Kidney glomerular epithelial cell (primary cell): Measurements from ENCODE around the gene VOPP1.
"Not testable (repeated sequence)": the region's sequence is repeated elsewhere in the genome, so short reads cannot be mapped to it uniquely, and the experiment has no call there.

Source experiments
- DNase-seq: peaks from one replicate; lab custom pipeline; 2025; lab: John Stamatoyannopoulos, UW

Gene VOPP1

GRCh38 chr7:55510206-55510605, 62.1 kb downstream of the VOPP1 start:
- not testable (repeated sequence) for DNase-seq

DNA sequence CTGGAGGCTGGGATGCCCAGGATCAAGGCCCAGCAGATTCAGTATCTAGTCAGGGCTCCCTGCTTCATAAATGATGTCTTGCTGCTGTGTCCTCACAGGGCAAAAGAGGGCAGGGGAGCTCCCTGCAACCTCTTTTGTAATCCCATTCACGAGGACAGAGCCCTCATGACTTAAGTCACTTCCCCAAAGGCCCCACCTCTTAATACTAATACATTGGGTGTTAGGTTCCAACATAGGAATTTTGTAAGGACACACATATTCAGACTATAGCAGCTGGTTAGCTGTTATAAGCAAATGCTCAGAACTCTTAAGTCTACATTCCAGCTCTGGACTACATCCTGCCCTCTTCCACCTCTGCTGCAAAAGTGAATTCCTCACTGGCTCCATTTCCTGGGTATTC, 63.0 kb downstream of the VOPP1 start:
- DNase-seq: no peak

GRCh38 chr7:55508221-55509011, 63.9 kb downstream of the VOPP1 start:
- DNase-seq: no peak

GRCh38 chr7:55507743-55508142, 64.6 kb downstream of the VOPP1 start:
- DNase-seq: no peak

DNA sequence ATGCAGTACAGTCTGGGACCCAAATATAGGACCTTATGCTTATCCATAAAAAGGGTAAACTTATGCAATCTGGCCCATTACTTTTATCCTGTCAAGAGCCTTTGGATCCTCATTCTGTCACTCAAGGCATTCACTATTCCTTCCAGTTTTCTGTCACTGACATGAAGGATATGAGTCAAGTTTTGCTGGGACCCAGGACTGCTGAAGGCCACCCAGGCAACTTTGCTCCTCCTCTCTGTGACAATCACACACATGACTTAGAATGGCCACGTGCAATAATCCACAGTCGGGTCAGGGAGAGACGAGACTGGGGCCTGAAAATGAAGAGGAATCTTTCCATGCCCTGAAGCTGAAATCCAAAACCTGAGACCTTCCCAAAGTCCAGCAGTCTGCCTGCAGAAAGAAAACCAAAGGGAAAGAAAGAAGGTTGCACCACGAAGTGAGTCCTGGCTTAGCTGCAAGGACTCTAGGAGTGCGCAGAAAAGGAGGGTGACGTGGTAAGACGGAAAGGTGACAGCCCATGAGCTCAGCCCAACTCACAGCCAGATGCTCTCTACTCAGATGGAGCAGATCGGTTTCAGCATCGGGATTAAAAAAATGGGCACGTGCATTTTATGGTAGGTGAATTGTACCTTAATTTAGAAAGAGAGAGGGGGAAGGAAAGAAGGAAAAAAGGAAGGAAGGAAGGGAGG, 67.2 kb downstream of the VOPP1 start:
- no peak for DNase-seq

- DNase-seq: no peak
These were observed 68.0 kb downstream of the VOPP1 start for GRCh38 chr7:55504093-55504859.

GRCh38 chr7:55502858-55503440, 69.4 kb downstream of the VOPP1 start:
- DNase-seq: no peak

DNA sequence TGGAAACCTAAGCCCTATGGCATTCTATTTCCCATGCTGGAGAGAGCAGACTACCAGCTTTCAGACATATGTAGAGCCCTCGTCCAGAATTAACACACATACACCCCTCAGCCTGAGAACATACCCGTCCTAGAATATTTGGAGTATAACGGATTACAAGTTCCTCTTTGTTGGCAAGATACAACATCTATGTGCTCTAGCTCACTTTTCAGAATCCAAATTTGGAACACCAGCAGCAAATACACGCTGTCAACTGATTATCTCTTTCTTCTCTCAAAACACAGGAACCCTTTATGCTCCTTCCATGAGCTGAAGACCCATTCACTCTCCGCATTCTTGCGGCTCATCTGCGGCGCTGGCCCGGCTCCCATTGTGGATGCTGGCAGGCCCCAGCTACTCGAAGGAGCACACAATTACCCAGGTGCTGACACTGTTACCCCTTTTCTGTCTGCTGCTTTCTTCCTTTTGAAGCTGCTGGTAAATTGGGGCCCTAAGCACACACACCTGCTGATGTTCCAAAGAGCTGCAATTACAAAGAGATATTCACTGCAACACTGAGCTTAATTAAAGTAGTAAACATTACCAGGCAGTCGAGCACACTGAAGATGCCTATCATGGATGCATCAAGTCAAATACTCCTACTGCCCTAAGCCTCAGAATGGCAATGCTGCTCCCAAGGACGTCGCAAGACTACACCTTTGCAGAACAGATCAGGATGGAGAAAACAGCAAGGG, 70.0 kb downstream of the VOPP1 start:
- DNase-seq: no peak

GRCh38 chr7:55501611-55502010, 70.7 kb downstream of the VOPP1 start:
- DNase-seq: no peak

DNA sequence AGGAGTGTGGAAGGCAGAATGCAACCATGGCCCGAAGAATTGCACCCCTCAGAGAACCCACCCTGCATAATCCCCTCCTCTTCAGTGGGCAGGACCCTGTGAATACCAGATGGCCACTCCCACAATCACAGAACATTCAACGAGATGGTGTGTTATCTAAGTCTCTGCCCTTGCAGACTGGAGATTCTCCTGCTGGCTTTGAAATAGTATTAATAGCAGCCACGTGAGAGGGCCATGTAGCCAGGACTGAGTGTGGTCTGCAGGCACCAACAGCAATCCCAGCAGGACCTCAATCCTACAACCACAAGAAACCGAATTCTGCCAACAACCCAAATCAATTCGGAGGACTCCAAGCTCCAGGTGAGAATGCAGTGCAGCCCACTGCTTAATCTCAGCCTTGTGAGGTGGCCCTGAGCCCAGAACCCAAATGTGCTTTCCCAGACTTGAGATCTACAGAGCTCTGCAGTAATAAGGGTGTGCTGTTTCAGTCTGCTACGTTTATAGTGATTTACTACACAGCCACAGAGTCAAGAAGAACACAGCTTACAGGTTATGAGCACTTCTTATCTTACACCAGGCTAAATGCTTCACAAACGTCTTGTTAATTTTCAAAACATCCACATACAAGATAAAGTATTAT, 72.1 kb downstream of the VOPP1 start:
- DNase-seq: no peak

- no peak for DNase-seq
These were observed 72.7 kb downstream of the VOPP1 start for GRCh38 chr7:55499591-55499990.

GRCh38 chr7:55498770-55499169, 73.5 kb downstream of the VOPP1 start:
- DNase-seq: no peak

DNA sequence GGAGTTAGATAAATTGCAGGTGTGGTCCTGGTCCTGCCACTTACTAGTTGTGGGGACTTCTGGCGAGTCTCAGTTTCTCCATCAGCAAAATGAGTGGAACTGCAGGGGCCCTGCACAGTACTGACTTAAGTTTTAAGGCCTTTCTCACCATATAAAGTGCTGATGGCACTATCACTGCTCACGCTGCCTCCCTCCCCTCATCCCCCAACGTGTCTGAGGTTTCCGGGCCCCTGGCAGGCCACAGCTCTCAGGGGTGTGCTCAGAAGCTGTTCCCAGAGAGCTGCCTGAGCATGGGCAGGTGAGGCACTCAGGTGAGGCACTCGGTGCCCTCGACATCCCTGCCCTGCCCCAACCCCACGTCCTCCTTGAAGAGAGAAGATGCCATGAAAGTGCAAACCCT, 74.2 kb downstream of the VOPP1 start:
- no peak for DNase-seq

DNA sequence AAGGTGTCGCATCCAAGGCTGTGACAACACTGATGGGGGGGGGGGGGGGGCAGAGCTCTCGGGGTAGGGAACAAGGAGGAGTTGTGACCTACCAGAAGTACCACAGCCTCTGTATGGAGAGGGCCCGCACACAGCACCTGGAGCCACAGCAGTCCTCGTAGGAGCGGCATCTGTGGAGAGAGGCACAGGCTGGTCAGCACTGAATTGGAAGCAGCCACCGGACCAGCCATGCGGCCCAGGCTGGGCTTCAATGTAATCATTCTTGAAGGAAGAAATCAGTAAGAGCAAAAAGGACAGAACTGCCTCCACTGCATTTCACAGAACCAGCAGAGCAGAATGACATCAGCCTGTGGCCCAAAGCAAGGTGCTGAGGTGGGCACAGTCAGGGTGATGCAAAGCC, 74.8 kb downstream of the VOPP1 start:
- no peak for DNase-seq

DNA sequence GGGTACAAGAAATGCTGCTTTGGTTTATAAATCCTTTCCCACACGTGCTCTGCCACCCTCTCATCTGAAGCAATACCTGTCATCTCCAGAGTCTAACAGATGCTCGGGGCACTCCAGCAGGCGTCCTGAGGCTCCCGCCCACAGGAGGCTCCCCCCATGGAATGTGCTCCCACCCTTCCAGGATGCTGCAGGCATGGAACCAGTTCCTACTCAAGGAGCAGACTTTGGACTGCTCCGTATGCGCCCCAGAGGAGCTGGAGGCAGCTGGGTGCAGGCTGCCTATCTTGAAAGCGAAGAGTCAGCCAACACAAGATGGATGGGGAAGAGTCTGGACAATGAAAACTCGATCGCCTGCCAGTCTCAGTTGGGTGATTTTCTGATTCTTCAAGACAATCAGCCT, 75.4 kb downstream of the VOPP1 start:
- no peak for DNase-seq

DNA sequence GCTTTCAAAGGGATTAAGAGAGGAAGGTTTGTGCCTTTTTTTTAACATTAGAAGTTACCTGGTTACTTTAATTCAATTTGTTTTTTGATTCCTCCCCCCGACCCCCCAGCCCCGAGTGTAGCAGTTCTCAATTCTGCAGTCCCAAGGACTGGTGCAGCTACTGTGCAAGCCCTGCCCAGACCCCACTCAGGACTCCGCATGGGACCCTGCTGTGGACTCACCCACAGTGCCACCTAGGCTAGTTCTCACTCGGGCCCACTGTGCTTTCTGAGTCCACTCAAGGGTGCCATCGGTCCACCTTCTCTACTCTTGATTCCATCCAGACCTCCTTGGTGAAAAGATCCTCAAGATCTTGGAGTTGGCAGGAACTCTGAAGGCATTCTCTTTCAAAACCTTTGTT, 77.4 kb downstream of the VOPP1 start:
- DNase-seq: no peak

DNA sequence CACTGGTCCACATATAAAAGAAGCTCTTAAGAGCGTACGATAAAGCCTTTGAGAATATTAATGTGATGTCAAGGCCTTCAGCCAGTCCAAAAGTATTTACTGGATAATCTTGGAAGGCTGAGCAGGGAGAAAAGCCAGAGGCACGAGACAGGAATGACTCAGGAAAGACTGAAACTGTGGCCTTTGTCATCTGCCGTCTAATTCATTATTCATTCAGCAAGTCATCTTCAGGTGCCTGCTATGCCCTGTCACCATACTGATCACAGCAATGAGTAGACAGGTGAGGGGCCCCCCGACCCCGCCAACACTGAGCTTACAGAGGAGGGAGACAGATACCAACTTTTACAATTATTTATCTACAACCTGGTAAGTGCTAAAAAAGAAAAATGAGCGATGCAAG, 78.9 kb downstream of the VOPP1 start:
- DNase-seq: no peak

DNA sequence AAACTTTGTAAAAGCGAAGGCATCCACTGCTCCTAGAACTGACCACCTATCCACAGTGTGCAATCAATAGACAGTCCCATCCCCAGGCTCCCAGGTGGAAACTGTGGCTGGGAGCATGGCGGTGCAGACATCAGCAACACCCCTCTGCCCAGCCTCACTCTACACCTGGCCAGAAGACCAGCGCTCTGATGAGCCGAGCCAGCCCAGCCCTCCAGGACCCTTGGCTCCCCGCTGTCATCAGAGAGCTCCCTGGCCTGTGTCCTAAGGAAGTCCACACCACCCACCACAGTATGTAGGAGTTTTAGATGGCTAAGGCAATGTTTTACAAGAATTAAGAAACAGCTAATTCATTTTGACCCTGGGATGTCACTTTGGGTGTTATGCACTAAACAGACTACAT, 81.0 kb downstream of the VOPP1 start:
- no peak for DNase-seq

- DNase-seq: no peak
These were observed 82.2 kb downstream of the VOPP1 start for GRCh38 chr7:55490099-55490498.

GRCh38 chr7:55489552-55489951, 82.8 kb downstream of the VOPP1 start:
- DNase-seq: no peak

DNA sequence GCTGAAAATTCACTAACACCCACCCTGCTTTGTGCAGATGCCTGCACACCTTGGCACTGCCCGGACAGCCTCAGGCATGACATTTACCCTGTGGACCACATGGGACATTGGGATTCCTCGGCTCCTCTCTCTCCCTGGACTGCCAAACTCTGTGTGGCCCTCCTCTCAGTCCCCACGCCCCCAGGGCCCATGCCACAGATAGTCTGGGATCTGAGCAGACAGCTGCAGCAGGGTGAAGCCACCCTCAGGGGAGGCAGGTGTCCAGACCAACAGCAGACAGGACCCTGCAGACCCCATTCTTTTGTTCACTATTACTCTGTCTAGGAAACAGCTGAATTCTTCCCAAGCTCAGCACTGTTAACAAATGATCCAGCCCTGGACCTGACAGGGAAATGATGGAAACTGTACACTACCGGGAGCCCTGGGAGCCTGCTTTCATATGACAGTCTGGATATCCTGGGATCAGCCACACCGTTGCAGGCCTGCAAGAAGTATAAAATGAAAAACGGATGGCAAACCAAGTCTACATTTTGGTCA, 83.4 kb downstream of the VOPP1 start:
- DNase-seq: no peak
